ENCODE data around the gene FAM131B.

- TF ChIP-seq, protein P1, sequence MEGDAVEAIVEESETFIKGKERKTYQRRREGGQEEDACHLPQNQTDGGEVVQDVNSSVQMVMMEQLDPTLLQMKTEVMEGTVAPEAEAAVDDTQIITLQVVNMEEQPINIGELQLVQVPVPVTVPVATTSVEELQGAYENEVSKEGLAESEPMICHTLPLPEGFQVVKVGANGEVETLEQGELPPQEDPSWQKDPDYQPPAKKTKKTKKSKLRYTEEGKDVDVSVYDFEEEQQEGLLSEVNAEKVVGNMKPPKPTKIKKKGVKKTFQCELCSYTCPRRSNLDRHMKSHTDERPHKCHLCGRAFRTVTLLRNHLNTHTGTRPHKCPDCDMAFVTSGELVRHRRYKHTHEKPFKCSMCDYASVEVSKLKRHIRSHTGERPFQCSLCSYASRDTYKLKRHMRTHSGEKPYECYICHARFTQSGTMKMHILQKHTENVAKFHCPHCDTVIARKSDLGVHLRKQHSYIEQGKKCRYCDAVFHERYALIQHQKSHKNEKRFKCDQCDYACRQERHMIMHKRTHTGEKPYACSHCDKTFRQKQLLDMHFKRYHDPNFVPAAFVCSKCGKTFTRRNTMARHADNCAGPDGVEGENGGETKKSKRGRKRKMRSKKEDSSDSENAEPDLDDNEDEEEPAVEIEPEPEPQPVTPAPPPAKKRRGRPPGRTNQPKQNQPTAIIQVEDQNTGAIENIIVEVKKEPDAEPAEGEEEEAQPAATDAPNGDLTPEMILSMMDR (IDR thresholded peaks at IDR 0.05; ENCODE audit: insufficient read depth, low read length): no peak
- TF ChIP-seq POLR2AphosphoS5 (IDR thresholded peaks at IDR 0.05; ENCODE audit: low read depth): peak; percentile 48; the same call in 1 of the 2 replicates
These were observed 27.0 kb upstream of the FAM131B start for GRCh38 chr7:143389316-143390103.
